Mesenchymal stem cell (in vitro differentiated cells and primary cell): ENCODE measurements around the gene KREMEN1.

Source experiments
- DNase-seq: peaks from one replicate; pipeline ENCODE4 v3.0.0-alpha.2; 2013
- H2AFZ ChIP-seq: one replicate; pipeline ENCODE4 v1.6.1; 2013; ENCODE audit warnings: low read depth, mild to moderate bottlenecking, control low read depth, inconsistent platforms, low read length, moderate library complexity
- H2AK5ac ChIP-seq: 2 replicates; pipeline ENCODE4 v1.6.1; 2013; ENCODE audit warnings: low read length, moderate library complexity, mild to moderate bottlenecking, inconsistent platforms; ENCODE audit not compliant: severe bottlenecking
- H2BK120ac ChIP-seq: one replicate; pipeline ENCODE4 v1.6.1; 2013; ENCODE audit warnings: low read depth, mild to moderate bottlenecking, inconsistent platforms, low read length, moderate library complexity
- H2BK12ac ChIP-seq, 2 experiments: one replicate each; pipeline ENCODE4 v1.6.1; 2013; ENCODE audit warnings: inconsistent platforms in 2 of 2, low read length in 2 of 2, mild to moderate bottlenecking in 2 of 2, moderate library complexity in 2 of 2, control low read depth in 1 of 2
- H2BK15ac ChIP-seq: one replicate; pipeline ENCODE4 v1.6.1; 2013; ENCODE audit warnings: mild to moderate bottlenecking, low read depth, inconsistent platforms; ENCODE audit not compliant: poor library complexity, severe bottlenecking
- H2BK5ac ChIP-seq: 2 replicates; pipeline ENCODE4 v1.6.1; 2013; ENCODE audit warnings: low read depth, mild to moderate bottlenecking, low read length, control low read depth, inconsistent platforms; ENCODE audit not compliant: poor library complexity, severe bottlenecking
- H3K14ac ChIP-seq, 2 experiments: one replicate each; pipeline ENCODE4 v1.6.1; 2013; ENCODE audit warnings: inconsistent platforms in 2 of 2, low read length in 2 of 2, control low read depth in 1 of 2, mild to moderate bottlenecking in 1 of 2, moderate library complexity in 1 of 2
- H3K18ac ChIP-seq, 2 experiments: one replicate each; pipeline ENCODE4 v1.6.1; 2013; ENCODE audit warnings: inconsistent platforms in 2 of 2, low read length in 2 of 2, control low read depth in 1 of 2, low read depth in 1 of 2, mild to moderate bottlenecking in 1 of 2
- H3K23ac ChIP-seq, 2 experiments: one replicate each; pipeline ENCODE4 v1.6.1; 2013; ENCODE audit warnings: inconsistent platforms in 2 of 2, low read length in 2 of 2, mild to moderate bottlenecking in 2 of 2, moderate library complexity in 2 of 2, control low read depth in 1 of 2
- H3K27ac ChIP-seq: 2 replicates; pipeline ENCODE4 v1.5.1; 2013; ENCODE audit warnings: mild to moderate bottlenecking, moderate library complexity, low read length, control low read depth, inconsistent platforms; ENCODE audit not compliant: poor library complexity, severe bottlenecking
- H3K27me3 ChIP-seq, 2 experiments: 2 replicates each; pipeline versions ENCODE4 v1.6.1 to v1.7.0; 2013; ENCODE audit warnings: low read length in 2 of 2, mild to moderate bottlenecking in 2 of 2, moderate library complexity in 2 of 2, control low read depth in 1 of 2, inconsistent platforms in 1 of 2; ENCODE audit not compliant: control insufficient read depth in 1 of 2, insufficient read depth in 1 of 2
- H3K36me3 ChIP-seq, 2 experiments: 2 replicates each; pipeline versions ENCODE4 v1.6.1 to v1.7.0; 2013; ENCODE audit warnings: low read length in 2 of 2, control low read depth in 1 of 2, inconsistent platforms in 1 of 2, low read depth in 1 of 2, mild to moderate bottlenecking in 1 of 2; ENCODE audit not compliant: insufficient read depth in 2 of 2, control insufficient read depth in 1 of 2
- H3K4ac ChIP-seq, 2 experiments: one replicate each; pipeline ENCODE4 v1.6.1; 2013; ENCODE audit warnings: inconsistent platforms in 2 of 2, low read length in 2 of 2, mild to moderate bottlenecking in 2 of 2, moderate library complexity in 2 of 2, control low read depth in 1 of 2, low read depth in 1 of 2
- H3K4me1 ChIP-seq: 2 replicates; pipeline ENCODE4 v1.6.1; 2013; ENCODE audit warnings: low read depth, low read length, control low read depth; ENCODE audit not compliant: control insufficient read depth, insufficient read depth
- H3K4me2 ChIP-seq: 2 replicates; pipeline ENCODE4 v1.6.1; 2013; ENCODE audit warnings: low read length, mild to moderate bottlenecking, inconsistent platforms; ENCODE audit not compliant: poor library complexity, severe bottlenecking
- H3K4me3 ChIP-seq, 2 experiments: 2 replicates each; pipeline versions ENCODE4 v1.5.1 to v1.7.0; 2013; ENCODE audit warnings: low read length in 2 of 2, mild to moderate bottlenecking in 2 of 2, control low read depth in 1 of 2, low read depth in 1 of 2; ENCODE audit not compliant: insufficient read depth in 1 of 2
- H3K79me1 ChIP-seq: replicated peaks from 2 replicates; pipeline ENCODE4 v1.6.1; 2013; ENCODE audit warnings: mild to moderate bottlenecking, control low read depth, low read length, inconsistent platforms; ENCODE audit not compliant: poor library complexity, severe bottlenecking
- H3K9ac ChIP-seq: 2 replicates; pipeline ENCODE4 v1.7.0; 2013; ENCODE audit warnings: mild to moderate bottlenecking, low read length, moderate library complexity
- H3K9me3 ChIP-seq: 2 replicates; pipeline ENCODE4 v1.7.0; 2013; ENCODE audit warnings: mild to moderate bottlenecking, low read length; ENCODE audit not compliant: control insufficient read depth
- H4K8ac ChIP-seq: one replicate; pipeline ENCODE4 v1.6.1; 2013; ENCODE audit warnings: inconsistent platforms, mild to moderate bottlenecking, low read length, moderate library complexity
- H4K91ac ChIP-seq: one replicate; pipeline ENCODE4 v1.6.1; 2013; ENCODE audit warnings: mild to moderate bottlenecking, low read length, inconsistent platforms
- WGBS: methylation state at CpG from one replicate; pipeline ENCODE4 v1.1.7; 2013; ENCODE audit warnings: mixed read lengths; 5-methylcytosine and 5-hydroxymethylcytosine counted together

Gene KREMEN1

GRCh38 chr22:29125443-29125778 is 52.6 kb downstream of the KREMEN1 start:
- Histone ChIP-seq H2BK120ac (no peak overlapping the region), H4K8ac (no peak overlapping the region), H3K27me3 (no peaks in the 10 kb centered on the region), H2BK5ac (no peak overlapping the region), H3K4me3 (no peak overlapping the region), H3K36me3 (peaks cover 0 to 16% of the 10 kb centered on the region in 2 experiments), H2AK5ac (no peak overlapping the region), H3K79me1 (no peaks in the 10 kb centered on the region), H2AFZ (no peak overlapping the region), H2BK15ac (no peak overlapping the region), H3K14ac (no peak overlapping the region), H2BK12ac (no peak overlapping the region), H3K27ac (no peak overlapping the region), H3K18ac (no peak overlapping the region), H4K91ac (no peak overlapping the region), H3K4me2 (no peak overlapping the region), H3K4me1 (peaks cover 6% of the 10 kb centered on the region), H3K4ac (no peak overlapping the region), H3K9me3 (no peaks in the 10 kb centered on the region), H3K9ac (no peak overlapping the region), H3K23ac (no peak overlapping the region)
- DNase-seq = no peak
- WGBS = 84% methylated on average over 2 of the region's 2 CpGs

- WGBS = 91% methylated on average over 5 of the region's 5 CpGs
- Histone ChIP-seq H3K23ac (no peak overlapping the region), H3K79me1 (no peaks in the 10 kb centered on the region)
These were observed 53.0 kb downstream of the KREMEN1 start for GRCh38 chr22:29125844-29126243.

DNA sequence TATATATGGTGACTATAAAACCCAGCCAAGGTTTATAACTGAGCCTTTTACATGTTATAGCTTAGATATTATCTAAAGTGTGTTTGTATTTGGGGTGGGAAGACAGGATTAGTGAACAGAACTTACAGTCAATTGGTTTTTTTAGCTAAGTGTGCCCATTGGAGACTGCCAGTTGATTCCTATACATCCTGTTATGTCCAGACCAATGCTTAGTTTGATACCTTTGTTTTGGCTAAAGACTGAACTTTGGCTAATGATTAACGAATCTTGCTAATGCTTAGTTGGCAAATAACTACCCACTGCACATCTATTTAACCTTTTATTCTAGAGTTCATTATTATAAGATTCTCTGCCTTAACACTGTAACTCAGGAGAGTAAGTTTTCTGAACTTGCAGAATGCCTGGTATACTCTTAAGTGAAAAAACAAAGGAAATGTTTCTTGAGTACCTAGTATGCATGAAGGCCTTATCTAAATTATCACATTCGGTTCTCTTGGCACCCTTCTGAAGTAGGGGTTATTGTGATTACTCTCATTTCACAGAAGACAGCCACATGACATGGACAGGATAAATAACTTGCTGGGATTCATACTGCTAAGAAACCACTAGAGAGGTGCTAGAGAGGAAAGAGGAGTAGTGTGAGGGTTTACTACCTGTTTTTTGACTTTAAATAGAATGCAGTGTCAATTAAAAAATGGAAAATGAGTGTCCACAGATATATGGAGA is 54.0 kb downstream of the KREMEN1 start:
- no peaks in the 10 kb centered on the region for H3K9me3 ChIP-seq
- H3K9ac ChIP-seq = no peak overlapping the region

More at GRCh38 chr22:29125844-29126243, 53.0 kb downstream of the KREMEN1 start:
- no peak overlapping the region for H2AK5ac ChIP-seq
- no peak overlapping the region for H3K4me2 ChIP-seq
- no peak overlapping the region for H3K14ac ChIP-seq
- H3K18ac ChIP-seq = no peak overlapping the region
- no peak overlapping the region for H2BK120ac ChIP-seq
- no peak overlapping the region for H2BK15ac ChIP-seq
- no peak for DNase-seq
- H3K4me1 ChIP-seq = peaks cover 6% of the 10 kb centered on the region
- H3K9me3 ChIP-seq = no peaks in the 10 kb centered on the region
- H3K9ac ChIP-seq = no peak overlapping the region
- no peaks in the 10 kb centered on the region for H3K27me3 ChIP-seq
- no peak overlapping the region for H4K8ac ChIP-seq
- no peak overlapping the region for H2AFZ ChIP-seq
- no peak overlapping the region for H2BK12ac ChIP-seq
- no peak overlapping the region for H3K4ac ChIP-seq
- no peak overlapping the region for H2BK5ac ChIP-seq
- H3K4me3 ChIP-seq = no peak overlapping the region
- no peak overlapping the region for H4K91ac ChIP-seq
- no peak overlapping the region for H3K27ac ChIP-seq
- peaks cover 0 to 16% of the 10 kb centered on the region in 2 experiments for H3K36me3 ChIP-seq

DNA sequence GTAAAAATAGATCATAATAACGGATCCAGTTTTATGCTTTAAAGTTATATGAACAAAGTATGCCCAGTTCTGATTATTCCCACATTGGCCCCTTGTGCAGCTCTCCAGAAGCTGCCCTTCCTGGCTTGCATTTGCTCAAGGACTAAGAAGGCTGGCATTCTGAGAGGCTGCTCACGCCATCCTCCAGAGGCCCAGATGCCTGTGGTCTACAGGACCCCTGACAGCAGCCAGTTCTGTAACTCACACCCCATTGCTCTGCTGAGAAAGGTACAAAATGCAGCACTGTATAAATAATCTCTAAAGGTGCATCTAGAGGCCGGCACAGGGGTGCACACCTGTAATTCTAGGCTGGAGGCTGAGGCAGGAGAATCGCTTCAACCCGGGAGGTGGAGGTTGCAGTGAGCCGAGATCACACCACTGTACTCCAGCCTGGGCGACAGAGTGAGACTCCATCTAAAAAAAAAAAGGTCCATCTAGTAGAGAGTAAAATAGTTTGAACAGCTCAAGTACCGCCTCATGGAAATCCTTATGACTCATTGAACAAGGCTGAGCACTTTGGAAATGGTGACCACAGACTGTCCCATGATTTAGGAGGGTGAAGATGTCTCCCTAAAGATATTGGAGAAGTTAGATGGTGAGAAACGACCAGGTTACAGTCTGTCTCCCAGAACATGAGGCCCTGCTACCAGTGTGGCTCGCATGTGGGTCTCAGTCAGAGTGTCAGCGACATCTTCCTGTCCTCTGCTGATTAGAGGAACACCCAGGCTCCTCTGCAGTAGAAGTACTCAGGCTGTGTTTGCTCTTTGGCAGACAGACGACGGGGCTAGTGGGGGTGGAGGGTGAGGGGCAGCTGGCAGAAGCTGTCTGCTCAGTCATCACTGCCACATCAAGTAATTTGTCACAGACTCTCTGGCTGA is 56.3 kb downstream of the KREMEN1 start:
- peak; percentile 91 for DNase-seq
- H3K79me1 ChIP-seq = no peaks in the 10 kb centered on the region
- H4K8ac ChIP-seq = no peak overlapping the region
- no peak overlapping the region for H4K91ac ChIP-seq
- H2BK5ac ChIP-seq = no peak overlapping the region
- peak overlapping the region in 1 of 2 experiments; percentile 77 for H3K14ac ChIP-seq
- H3K9ac ChIP-seq = peak overlapping the region; percentile 60
- H3K4me3 ChIP-seq = no peak overlapping the region
- H3K4me2 ChIP-seq = no peak overlapping the region
- peak overlapping the region in 1 of 2 experiments; percentile 81 for H3K18ac ChIP-seq
- peaks cover 6% of the 10 kb centered on the region for H3K4me1 ChIP-seq
- no peak overlapping the region for H2BK15ac ChIP-seq
- peaks cover 0 to 25% of the 10 kb centered on the region in 2 experiments for H3K36me3 ChIP-seq
- peaks cover 4% of the 10 kb centered on the region for H3K9me3 ChIP-seq
- H3K27ac ChIP-seq = no peak overlapping the region
- no peak overlapping the region for H2AFZ ChIP-seq
- 60% methylated on average over 11 of the region's 13 CpGs for WGBS
- peak overlapping the region in 1 of 2 experiments; percentile 59 for H3K4ac ChIP-seq
- no peak overlapping the region for H3K23ac ChIP-seq
- H2BK120ac ChIP-seq = no peak overlapping the region
- H3K27me3 ChIP-seq = no peaks in the 10 kb centered on the region
- H2BK12ac ChIP-seq = peak overlapping the region in 1 of 2 experiments; percentile 86
- H2AK5ac ChIP-seq = no peak overlapping the region

More for the DNA sequence above, 54.0 kb downstream of the KREMEN1 start:
- no peak overlapping the region for H2AK5ac ChIP-seq
- H3K79me1 ChIP-seq = no peaks in the 10 kb centered on the region
- 86% methylated on average over 1 of the region's 2 CpGs for WGBS
- H2BK12ac ChIP-seq = no peak overlapping the region
- H3K36me3 ChIP-seq = peaks cover 0 to 16% of the 10 kb centered on the region in 2 experiments
- H3K4me1 ChIP-seq = peaks cover 6% of the 10 kb centered on the region
- H3K4me2 ChIP-seq = no peak overlapping the region
- no peak overlapping the region for H3K27ac ChIP-seq
- no peak overlapping the region for H3K14ac ChIP-seq
- DNase-seq = no peak
- no peak overlapping the region for H3K4ac ChIP-seq
- no peak overlapping the region for H3K18ac ChIP-seq
- no peak overlapping the region for H2BK5ac ChIP-seq
- H3K27me3 ChIP-seq = no peaks in the 10 kb centered on the region
- no peak overlapping the region for H3K4me3 ChIP-seq
- no peak overlapping the region for H2BK120ac ChIP-seq
- no peak overlapping the region for H2AFZ ChIP-seq
- no peak overlapping the region for H4K8ac ChIP-seq
- no peak overlapping the region for H2BK15ac ChIP-seq
- H4K91ac ChIP-seq = no peak overlapping the region
- H3K23ac ChIP-seq = no peak overlapping the region
